Uterus (tissue), 4 donors: ENCODE results near the gene NAV2. TPM values are rescaled to one million over a fixed set of nuclear protein-coding genes. Genes with fewer than 3 reads are reported as not detected.

ENCODE experiments used
- DNase-seq, 2 donors: peaks; one replicate each; pipeline ENCODE4 v3.0.0-alpha.2; 2019 to 2020
- H3K27ac ChIP-seq, 2 donors: fragments of 200-600 bp; sonication (generic); 1 replicate in 1 of 2; 2 replicates in 1 of 2; pipeline ENCODE4 v1.5.1; 2016 to 2018
- H3K27me3 ChIP-seq, 2 donors: fragments of 200-600 bp; sonication (generic); one replicate each; pipeline ENCODE4 v1.5.1; 2018 to 2019; ENCODE audit warnings: control low read depth in 1 of 2
- H3K36me3 ChIP-seq, 2 donors: fragments of 200-600 bp; sonication (generic); one replicate each; pipeline ENCODE4 v1.5.1; 2019; ENCODE audit warnings: control low read depth in 1 of 2
- H3K4me1 ChIP-seq, 2 donors: fragments of 200-600 bp; sonication (generic); one replicate each; pipeline ENCODE4 v1.5.1; 2018 to 2019; ENCODE audit warnings: control low read depth in 1 of 2
- H3K4me3 ChIP-seq, 2 donors: fragments of 200-600 bp; sonication (generic); 1 replicate in 1 of 2; 2 replicates in 1 of 2; pipeline ENCODE4 v1.5.1; 2018 to 2019; ENCODE audit warnings: mild to moderate bottlenecking in 1 of 2
- H3K9me3 ChIP-seq, 2 donors: fragments of 200-600 bp; sonication (generic); one replicate each; pipeline ENCODE4 v1.5.1; 2019; ENCODE audit warnings: control low read depth in 1 of 2
- CTCF ChIP-seq, 4 experiments: fragments of 200-600 bp in 2 of 4; fragments of 450-650 bp in 2 of 4; sonication (generic) in 2 of 4; IDR thresholded peaks; one replicate each; pipeline ENCODE4 v1.5.1; 2016 to 2019; ENCODE audit warnings: antibody characterized with exemption in 4 of 4, mild to moderate bottlenecking in 2 of 4, moderate library complexity in 1 of 4
- POLR2A ChIP-seq, 2 donors: fragments of 450-650 bp; IDR thresholded peaks; one replicate each; pipeline ENCODE4 v1.6.1; 2016; ENCODE audit warnings: antibody characterized with exemption in 2 of 2, mild to moderate bottlenecking in 1 of 2, moderate library complexity in 1 of 2
- intact Hi-C: fragments of 100-400 bp; cut with DNase I; formaldehyde crosslinking; loops from one replicate; pipeline ENCODE4 v1.15.1; 2023; ENCODE audit warnings: low total_unique reads
- microRNA-seq: library from miRNA; unstranded; fragments of <30 nt; microRNA quantifications from one replicate; pipeline ENCODE4, GENCODE V29; 2016; ENCODE audit warnings: borderline microRNAs expressed, borderline replicate concordance
- small RNA-seq: library from RNA; depleted of rRNA; stranded (forward); fragments of <200 nt; gene quantifications from one replicate; pipeline ENCODE3, GENCODE V24; 2016
- total RNA-seq, 4 donors: library from RNA; depleted of rRNA in 3 of 4; stranded (reverse); fragments of >200 nt in 3 of 4; gene quantifications; one replicate each; pipeline versions ENCODE4 v1.1.0 to v1.2.4, GENCODE V29; 2014 to 2023
- donor health status: DM: yes; HTN: yes; CAD: no.

The NAV2 gene
- total RNA-seq, 4 donors from 2014 or later, result 2.6 to 31.6 (median 5.7) TPM

- Histone ChIP-seq H3K27ac (no peak overlapping the region), H3K36me3 (no peaks in the 10 kb centered on the region), H3K4me3 (no peak overlapping the region), H3K27me3 (peaks cover 20 to 80% of the 10 kb centered on the region in 2 donors), H3K9me3 (no peaks in the 10 kb centered on the region), H3K4me1 (peaks cover 0 to 12% of the 10 kb centered on the region in 2 donors)
- no peak for DNase-seq
- intact Hi-C loops, result no loop called here
- TF ChIP-seq CTCF (IDR thresholded peaks at IDR 0.05) (no peak), POLR2A (IDR thresholded peaks at IDR 0.05) (no peak)
Observed at GRCh38 chr11:20161923-20162744, 449.5 kb downstream of the NAV2 start.

GRCh38 chr11:20162824-20163782 is 450.5 kb downstream of the NAV2 start:
- no peak for DNase-seq
- no peak overlapping the region for H3K27ac ChIP-seq

GRCh38 chr11:20163783-20164481 is 451.3 kb downstream of the NAV2 start:
- Histone ChIP-seq H3K4me3 (no peak overlapping the region), H3K27me3 (peaks cover 20 to 68% of the 10 kb centered on the region in 2 donors)

More at GRCh38 chr11:20162824-20163782, 450.5 kb downstream of the NAV2 start:
- peaks cover 20 to 75% of the 10 kb centered on the region in 2 donors for H3K27me3 ChIP-seq
- no peak for TF ChIP-seq POLR2A (IDR thresholded peaks at IDR 0.05)
- no peak for TF ChIP-seq CTCF (IDR thresholded peaks at IDR 0.05)
- intact Hi-C loops, result no loop called here
- peak overlapping the region in 1 of 2 donors; percentile 10 for H3K4me3 ChIP-seq
- H3K9me3 ChIP-seq, result no peaks in the 10 kb centered on the region
- H3K4me1 ChIP-seq, result peaks cover 0 to 12% of the 10 kb centered on the region in 2 donors
- no peaks in the 10 kb centered on the region for H3K36me3 ChIP-seq

More at GRCh38 chr11:20163783-20164481, 451.3 kb downstream of the NAV2 start:
- Histone ChIP-seq H3K27ac (no peak overlapping the region), H3K9me3 (no peaks in the 10 kb centered on the region), H3K36me3 (no peaks in the 10 kb centered on the region), H3K4me1 (peaks cover 0 to 12% of the 10 kb centered on the region in 2 donors)
- no peak for DNase-seq
- intact Hi-C loops, result no loop called here
- TF ChIP-seq CTCF (IDR thresholded peaks at IDR 0.05) (no peak), POLR2A (IDR thresholded peaks at IDR 0.05) (no peak)

Small RNA genes within 50 kb of the gene (microRNA-seq; reads per million reads assigned to microRNA genes)
- not detected for gene MIR4694

Small RNA genes within 50 kb of the gene (small RNA-seq; reads per million reads assigned to genes)
- not detected for gene MIR4694
